ENCODE results near the gene SECISBP2. TPM values are rescaled to one million over a fixed set of nuclear protein-coding genes. Genes with fewer than 3 reads are reported as not detected.

The SECISBP2 gene
- total RNA-seq, 1 donor from 2014 or later, result 55.6 TPM

GRCh38 chr9:89390068-89390555 lies 71.8 kb downstream of the SECISBP2 start:
- no peak for TF ChIP-seq CTCF (IDR thresholded peaks at IDR 0.05)
- intact Hi-C loops (cut with DNase I), result no loop called here
- Histone ChIP-seq H3K27me3 (ENCODE audit: low read depth) (no peaks in the 10 kb centered on the region), H3K9me3 (no peaks in the 10 kb centered on the region), H3K4me1 (peaks cover 16% of the 10 kb centered on the region), H3K4me3 (no peak overlapping the region), H3K36me3 (peaks cover 98% of the 10 kb centered on the region), H3K27ac (no peak overlapping the region)
- ATAC-seq (no peak), DNase-seq (no peak)

DNA sequence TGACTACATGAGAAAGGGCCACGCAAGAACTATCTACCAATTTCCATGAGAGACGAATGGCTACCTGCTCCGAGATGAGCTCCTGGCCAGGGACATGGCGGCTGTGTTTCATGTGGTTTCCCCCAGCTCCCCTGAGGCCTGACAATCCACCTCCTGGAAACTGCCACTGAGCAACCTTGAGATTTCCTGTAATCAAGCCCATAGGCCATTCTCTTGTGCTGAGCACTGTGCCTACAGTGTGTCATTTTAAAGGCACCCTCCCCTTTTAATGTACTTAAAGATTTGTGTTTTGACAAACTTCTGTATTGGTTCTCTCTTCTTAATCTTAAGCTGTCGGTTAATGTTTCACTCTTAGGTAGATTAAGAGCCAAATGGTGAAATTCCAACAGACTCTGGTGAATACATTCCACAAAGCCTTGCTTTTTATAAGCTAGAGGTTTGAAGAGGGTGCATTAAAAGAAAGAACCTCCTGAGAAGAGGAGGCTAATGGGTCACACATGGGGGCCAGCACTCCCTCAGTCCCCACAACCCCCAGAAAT lies 72.3 kb downstream of the SECISBP2 start:
- no peak overlapping the region for H3K27ac ChIP-seq

DNA sequence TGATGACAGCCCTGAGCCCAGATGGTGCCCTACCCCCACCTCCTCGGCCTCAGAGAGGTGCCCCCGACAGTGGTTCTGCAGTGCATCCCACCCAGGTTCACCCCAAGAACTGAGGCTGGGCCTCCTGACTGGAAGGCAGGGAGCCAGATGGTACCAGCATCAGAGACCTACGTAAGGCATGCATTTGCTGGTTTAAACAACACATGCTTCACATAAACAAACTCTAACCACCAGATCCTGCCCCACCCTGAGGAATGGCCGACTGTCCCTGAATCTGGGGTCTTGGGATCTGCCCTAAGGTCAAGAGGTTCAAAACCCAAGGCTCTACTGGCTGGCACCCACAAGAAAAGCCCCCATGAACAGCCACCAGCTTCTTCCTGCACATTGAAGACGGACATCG lies 73.3 kb downstream of the SECISBP2 start:
- peaks cover 98% of the 10 kb centered on the region for H3K36me3 ChIP-seq
- H3K27ac ChIP-seq, result no peak overlapping the region
- no peak overlapping the region for H3K4me3 ChIP-seq
- intact Hi-C loops (cut with DNase I), result no loop called here
- peaks cover 16% of the 10 kb centered on the region for H3K4me1 ChIP-seq
- H3K27me3 ChIP-seq (ENCODE audit: low read depth), result no peaks in the 10 kb centered on the region
- TF ChIP-seq CTCF (IDR thresholded peaks at IDR 0.05), result no peak
- ATAC-seq, result no peak
- no peaks in the 10 kb centered on the region for H3K9me3 ChIP-seq
- no peak for DNase-seq

More for the DNA sequence above, 72.3 kb downstream of the SECISBP2 start:
- no peak overlapping the region for H3K4me3 ChIP-seq
- no peak for ATAC-seq
- no peak for DNase-seq
- no peaks in the 10 kb centered on the region for H3K27me3 ChIP-seq (ENCODE audit: low read depth)
- no peak for TF ChIP-seq CTCF (IDR thresholded peaks at IDR 0.05)
- intact Hi-C loops (cut with DNase I), result no loop called here
- peaks cover 98% of the 10 kb centered on the region for H3K36me3 ChIP-seq
- H3K4me1 ChIP-seq, result peaks cover 16% of the 10 kb centered on the region
- no peaks in the 10 kb centered on the region for H3K9me3 ChIP-seq

DNA sequence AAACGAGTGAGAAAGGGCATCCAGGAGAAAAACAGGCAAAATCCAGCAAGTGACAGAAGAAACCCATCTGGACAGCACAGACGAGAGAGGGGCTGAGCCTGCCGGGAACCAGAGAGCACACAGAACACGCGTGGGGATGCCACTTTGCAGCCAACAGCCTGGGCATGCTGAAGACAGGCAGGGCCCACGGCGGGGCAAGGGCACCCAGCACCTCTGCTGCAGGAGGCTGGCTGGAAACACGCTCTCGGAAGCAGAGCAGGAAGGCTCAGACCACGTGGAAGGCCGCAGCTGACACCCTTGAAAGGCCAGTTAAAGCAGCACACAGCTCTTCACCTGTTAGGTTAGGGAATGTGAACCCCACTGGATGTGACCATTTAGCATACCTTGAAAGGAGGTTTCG lies 76.1 kb downstream of the SECISBP2 start:
- ATAC-seq (no peak), DNase-seq (no peak)
- H3K4me3 ChIP-seq, result no peak overlapping the region
- no peak for TF ChIP-seq CTCF (IDR thresholded peaks at IDR 0.05)
- intact Hi-C loops (cut with DNase I), result no loop called here
- no peaks in the 10 kb centered on the region for H3K27me3 ChIP-seq (ENCODE audit: low read depth)
- peaks cover 94% of the 10 kb centered on the region for H3K36me3 ChIP-seq
- no peaks in the 10 kb centered on the region for H3K9me3 ChIP-seq
- H3K4me1 ChIP-seq, result no peaks in the 10 kb centered on the region
- no peak overlapping the region for H3K27ac ChIP-seq

GRCh38 chr9:89395931-89396710 lies 77.8 kb downstream of the SECISBP2 start:
- Histone ChIP-seq H3K4me1 (peaks cover 5% of the 10 kb centered on the region), H3K27ac (no peak overlapping the region), H3K4me3 (no peak overlapping the region), H3K36me3 (peaks cover 81% of the 10 kb centered on the region), H3K9me3 (no peaks in the 10 kb centered on the region), H3K27me3 (ENCODE audit: low read depth) (no peaks in the 10 kb centered on the region)
- TF ChIP-seq CTCF (IDR thresholded peaks at IDR 0.05), result no peak
- intact Hi-C loops (cut with DNase I), result no loop called here
- ATAC-seq (no peak), DNase-seq (no peak)

All from lower lobe of right lung (tissue), 2 donors.